ENCODE data around the gene C1orf116.
"Not testable (repeated sequence)": the region's sequence is repeated elsewhere in the genome, so short reads cannot be mapped to it uniquely, and the experiment has no call there.

C1orf116 gene

DNA sequence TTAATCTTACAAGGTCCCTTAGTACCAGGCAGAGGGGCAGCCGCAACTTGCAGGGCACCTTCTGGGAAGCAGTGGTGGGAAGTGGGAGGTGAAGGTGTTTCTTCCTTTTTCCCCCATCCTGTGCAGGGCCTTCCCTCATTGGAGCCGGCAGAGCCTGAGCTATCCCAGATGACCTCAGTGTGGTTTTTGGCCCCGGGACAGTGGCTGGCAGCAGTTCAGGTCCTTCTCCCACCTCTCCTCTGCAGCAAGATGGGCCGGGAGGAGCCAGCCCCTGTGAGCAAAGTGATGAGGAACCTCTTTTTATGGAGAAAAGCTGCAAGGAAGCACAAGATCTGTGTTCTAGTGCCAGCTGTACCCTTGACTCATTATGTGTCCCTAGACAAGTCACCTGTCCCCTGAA, 27.3 kb upstream of the C1orf116 start:
- DNase-seq (ENCODE audit: low read depth in 2 of 3, low spot score in 1 of 3) = no peak

DNA sequence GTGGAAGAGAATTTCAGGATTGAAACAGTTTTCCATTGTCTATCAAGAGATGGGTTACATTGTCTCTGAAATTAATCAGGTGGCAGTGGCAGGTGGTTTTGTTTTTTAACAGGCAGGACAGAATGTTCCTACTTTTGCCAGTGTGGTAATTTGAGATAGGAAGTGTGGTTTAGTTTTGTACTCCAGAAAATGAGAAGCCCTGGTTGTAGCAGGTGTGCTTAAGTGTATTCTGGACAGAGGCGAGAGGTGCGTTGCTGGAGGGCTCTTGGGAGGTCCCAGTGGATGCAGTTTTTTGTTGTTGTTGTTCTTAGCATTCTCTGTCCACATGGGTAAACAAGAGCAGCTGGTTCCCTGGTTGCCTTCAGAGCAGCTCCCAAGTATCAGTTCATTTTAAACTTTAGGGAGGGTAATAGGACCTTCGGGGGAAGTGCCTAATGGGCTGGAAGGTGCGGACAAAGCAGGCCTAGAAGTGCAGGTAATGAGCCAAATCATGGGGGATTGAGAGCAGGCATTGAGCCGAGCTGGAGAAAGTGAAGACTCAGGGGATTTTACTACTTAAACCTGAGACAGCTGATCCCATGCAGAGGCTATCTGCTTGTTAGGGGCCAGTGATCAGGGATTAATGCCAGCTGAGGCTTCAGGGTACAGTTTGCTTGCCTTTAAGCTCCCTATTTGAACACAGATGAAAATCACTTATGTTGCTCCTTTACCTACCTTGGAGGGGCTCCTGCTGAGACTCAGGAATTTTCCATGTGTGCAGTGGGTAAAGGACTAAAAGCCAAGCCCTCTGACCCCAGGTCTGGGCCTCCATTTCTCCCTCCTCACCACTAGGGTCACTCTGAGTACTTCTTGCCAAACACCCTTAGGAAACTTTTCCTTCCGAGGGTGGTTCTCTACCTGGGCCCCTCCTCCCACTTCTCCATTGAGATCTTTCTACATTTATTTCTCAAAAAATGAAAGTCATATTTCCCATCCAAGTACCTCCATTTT, 26.6 kb upstream of the C1orf116 start:
- DNase-seq (ENCODE audit: low read depth in 2 of 3, low spot score in 1 of 3) = no peak

DNA sequence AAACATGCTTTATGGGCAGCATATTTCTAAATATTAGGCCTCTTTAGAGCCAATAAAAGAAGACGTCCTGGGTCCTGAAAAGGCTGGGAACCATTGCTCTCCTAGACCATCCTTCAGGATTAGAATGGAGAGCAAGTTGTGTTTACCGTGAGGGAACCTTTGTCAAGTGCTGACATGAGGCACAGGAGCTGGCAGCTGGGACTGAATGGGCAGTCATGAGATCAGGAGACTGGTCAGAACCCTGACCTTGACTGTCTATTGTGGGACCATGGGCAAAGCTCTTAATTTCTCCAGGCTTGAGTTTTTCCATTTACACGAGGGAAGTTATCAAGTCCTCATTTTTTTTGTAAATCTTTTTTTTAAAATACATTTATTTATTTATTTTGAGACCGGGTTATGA, 25.7 kb upstream of the C1orf116 start:
- DNase-seq (ENCODE audit: low read depth in 2 of 3, low spot score in 1 of 3) = no peak

DNA sequence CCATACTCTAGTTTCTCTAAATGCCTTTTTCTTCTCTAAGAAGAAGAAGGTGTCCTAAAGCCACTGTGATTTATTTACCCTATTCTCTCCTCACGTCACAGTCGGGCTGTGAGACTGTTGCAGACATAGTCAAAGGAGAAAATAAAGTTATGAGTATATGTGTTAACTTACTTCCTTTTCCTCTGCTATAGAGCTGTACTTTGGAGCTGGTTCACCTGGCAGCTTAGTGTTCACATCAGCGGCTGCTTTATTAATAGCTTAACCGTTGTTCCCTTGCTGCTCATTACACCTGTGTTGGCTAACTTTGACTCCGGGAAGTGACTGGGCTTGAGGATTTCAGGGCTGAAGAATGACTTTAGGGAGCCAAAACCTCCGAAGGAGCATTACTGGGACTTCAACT, 24.1 kb upstream of the C1orf116 start:
- no peak for DNase-seq (ENCODE audit: low read depth in 2 of 3, low spot score in 1 of 3)

DNA sequence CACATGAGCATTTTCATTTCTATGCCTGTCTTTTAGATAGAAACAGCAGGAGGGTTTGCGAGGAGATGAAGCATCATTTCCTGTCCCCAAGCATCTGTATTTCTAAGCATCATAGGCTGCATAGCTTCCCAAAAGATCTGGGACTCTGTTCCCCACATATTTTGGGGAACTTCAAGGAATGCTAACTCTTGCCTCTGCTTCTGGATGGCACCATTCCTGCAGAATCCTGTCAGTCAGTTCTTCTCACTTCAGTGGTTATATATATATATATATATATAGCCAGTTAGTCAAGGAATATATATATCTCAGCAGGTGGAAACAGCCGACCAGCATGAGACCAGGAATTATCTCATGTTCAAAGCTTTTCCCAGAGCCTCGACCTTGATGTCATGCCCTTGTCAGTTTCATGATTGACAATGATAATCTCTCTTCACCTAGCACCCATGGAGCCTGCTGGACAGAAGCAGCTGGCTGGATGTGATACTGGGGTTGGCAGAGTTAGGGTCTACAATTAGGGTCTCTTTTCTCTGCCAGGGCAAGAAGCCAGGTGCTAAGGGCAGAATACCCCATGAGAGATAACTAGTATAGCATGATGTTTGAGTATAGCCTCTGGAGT, 22.9 kb upstream of the C1orf116 start:
- DNase-seq (ENCODE audit: low read depth in 2 of 3, low spot score in 1 of 3) = no peak

DNA sequence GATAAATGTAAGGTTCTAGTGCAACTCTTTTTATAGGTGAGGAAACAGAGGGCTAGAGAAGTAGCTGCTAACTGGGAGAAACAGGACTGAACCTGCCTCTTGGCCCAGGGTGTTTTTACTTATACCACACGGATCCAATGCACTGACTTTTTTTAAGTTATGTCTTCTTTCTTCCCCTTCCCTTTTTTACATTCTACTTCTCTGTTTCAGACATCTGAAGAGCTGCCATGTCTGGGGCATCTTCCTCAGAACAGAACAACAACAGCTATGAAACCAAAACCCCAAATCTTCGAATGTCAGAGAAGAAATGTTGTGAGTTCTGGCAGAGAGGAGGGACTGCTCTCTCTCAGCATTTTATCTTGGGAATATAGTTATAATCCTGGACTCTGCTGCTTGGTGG, 21.9 kb upstream of the C1orf116 start:
- no peak for DNase-seq (ENCODE audit: low read depth in 2 of 3, low spot score in 1 of 3)

DNA sequence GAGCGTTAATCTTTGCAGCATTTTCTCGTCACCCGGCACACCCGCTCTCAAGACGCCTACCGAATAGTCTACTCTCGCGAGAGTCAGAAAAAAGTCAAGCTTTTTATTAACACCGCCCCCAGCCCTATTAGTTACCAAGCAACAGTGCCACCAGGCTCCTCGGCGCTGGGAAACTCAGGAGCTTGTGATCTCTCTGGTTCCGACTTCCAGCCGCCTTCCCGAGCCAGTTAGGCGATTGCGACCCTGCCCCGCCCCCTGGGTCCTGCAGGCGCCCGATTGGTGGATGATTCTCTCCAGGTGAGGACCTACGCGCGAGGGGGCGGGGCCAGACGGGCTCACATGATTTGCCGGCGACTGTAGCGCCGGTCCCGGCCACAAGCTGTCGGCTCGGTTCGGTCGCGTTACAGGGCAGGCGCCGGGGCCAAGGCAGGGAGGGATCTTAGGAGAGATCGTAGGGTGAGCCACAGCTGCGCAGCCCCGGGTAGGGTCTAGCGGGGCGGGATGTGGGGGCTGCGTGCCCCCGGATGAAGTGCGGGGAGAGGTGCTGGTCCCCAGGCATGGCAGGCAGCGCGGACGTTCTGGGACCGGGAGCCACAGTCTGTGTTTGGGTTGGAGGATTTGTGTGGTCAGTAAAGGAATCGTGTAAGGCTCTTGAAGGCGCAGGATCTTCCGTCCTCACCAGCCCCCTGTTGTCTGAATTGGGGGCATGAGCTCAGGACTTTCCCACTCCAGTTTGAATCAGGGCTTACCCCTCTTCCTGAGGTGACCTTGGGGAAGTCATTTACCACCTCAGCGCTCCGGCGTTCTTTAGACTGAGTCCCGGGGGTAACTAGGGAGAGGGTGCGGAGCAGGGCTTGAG, 20.6 kb upstream of the C1orf116 start, which contains the start of gene PFKFB2:
TSS of gene PFKFB2 (plus strand) at position 365 of the 859 bp plus-strand sequence. CDS start 1,443 bp downstream, outside the sequence.
- DNase-seq (ENCODE audit: low read depth in 2 of 3, low spot score in 1 of 3) = peak; percentile 88 to 93 (median 92)

DNA sequence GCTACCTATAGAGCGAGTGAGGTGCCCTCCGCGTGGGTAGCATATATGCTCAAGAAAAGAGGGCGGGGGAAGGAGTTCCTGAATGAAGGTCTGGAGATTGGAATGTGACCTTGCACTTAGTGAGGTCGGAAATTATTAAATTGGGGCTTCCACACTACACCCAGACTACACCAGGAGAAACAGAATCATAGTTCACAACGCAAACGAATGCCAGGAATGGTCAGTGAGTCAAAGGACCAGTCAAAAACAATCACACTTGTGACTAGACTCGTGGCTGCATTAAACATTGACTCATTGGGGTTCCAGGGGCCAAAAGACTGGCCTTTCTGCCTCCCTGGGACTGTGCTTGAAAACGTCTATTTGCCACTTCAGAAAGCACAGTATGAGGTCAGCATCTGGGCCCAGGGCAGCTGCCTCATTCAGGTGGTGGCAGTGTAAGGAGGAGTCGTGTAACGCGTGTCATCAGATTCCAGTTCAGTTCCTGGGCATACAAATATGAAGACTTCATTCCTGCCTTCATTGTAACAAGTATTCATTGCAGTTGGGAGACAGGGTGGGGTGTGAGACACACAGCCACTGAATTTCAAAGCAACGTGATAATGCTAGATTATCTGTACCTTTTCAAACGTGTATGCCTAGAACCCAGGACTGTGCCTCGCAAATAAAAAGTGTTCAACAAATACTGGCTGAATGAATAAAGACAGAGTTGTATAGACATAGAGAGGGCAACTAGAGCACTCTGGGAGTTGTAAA, 18.8 kb upstream of the C1orf116 start, which contains the start of gene YOD1:
TSS of gene YOD1 (minus strand) at position 18 of the 753 bp plus-strand sequence. CDS start 178 bp downstream, outside the sequence.
- DNase-seq (ENCODE audit: low read depth in 2 of 3, low spot score in 1 of 3) = no peak

DNA sequence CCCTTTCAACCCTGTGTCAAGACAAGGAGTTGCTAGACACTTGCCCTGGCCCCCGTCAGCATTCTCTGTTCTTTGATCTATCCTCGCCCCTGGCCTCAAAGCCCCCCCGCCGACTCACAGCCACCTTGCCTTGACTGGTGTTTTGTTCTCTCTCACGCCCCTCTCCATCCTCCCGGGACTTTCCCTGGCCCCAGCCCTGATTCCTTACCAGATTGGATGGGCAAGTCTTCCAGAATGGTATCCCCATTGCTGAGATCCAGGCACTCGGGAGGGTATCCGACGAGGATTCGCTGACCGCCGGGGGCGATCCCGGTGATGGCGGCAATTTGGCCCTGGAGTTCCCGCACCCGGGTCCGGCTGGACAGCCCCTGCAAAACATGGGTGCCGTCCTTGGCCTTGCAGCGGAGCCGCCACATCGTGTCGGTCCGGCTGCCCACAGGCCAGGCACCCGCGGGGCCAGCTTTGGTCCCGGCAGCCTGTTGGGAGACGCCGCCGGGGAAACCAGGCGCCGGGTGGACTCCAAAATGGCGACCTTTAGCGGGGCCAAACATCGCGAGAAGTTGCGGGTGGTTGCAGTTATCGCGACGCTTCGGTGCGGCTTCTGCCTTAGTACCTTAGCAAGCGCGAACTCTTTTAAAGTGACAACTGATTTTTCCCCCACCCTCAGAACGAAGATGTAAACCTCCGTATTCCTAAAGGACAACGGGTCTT, 18.1 kb upstream of the C1orf116 start:
- DNase-seq (ENCODE audit: low read depth in 2 of 3, low spot score in 1 of 3) = peak; percentile 84 to 90 (median 87)

DNA sequence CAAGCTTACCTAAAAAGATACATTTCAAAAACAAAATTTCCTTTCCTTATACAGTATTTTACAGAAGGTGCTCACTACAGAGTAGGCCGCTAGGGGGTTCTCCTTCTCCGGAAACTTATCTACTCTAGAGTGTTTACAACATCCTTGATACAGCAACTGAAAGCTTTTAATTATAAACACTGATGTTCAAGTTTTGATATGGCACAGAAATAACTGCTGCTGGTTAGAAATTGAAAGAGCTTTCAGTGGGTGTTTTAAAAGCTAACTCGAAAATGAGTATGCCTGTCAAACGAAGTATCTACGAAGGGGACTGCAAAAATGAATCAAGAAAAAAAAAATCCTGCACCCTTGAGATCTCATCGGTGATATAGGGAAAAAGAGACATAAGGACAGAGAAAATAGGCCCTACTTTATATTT, 17.4 kb upstream of the C1orf116 start:
- DNase-seq (ENCODE audit: low read depth in 2 of 3, low spot score in 1 of 3) = peak in 2 of 3 donors; percentile 31 to 44

DNA sequence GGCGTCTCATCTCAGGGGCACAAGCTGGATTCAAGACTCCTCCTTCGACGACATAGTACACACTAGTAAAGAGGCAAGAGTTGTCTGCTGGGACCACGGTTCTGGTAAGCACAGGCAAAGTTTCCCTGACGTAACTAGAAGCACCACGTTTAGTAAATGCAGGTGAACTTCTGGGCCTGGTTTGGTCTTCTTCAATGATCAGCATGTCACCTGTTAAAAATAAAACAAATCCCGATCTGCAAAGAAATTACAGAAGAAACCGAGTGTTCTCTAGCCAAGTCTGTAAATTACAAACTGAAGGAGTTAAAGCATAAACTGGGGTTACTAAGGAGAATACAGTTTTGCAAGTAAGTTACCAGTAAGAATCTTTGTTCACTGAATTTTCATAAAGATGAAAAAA, 17.0 kb upstream of the C1orf116 start:
- no peak for DNase-seq (ENCODE audit: low read depth in 2 of 3, low spot score in 1 of 3)

DNA sequence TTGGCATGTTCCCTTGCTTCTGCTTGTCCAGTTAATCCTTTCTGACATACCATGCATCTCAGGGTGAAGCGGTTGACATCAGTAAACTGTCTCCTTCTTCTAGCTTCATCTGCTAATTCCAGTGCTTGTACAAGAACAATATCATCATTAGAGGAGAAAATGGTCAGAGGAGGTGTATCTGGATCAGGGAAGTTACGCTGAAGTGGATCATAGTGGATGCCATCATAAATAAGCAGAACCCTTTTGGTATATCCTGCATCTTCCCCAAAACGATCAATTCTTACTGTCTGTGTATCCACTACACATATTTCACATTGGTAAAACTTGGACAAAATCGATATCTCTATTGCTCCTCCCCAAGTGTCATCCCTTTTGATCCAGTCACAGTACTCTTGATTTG, 16.5 kb upstream of the C1orf116 start:
- DNase-seq (ENCODE audit: low read depth in 2 of 3, low spot score in 1 of 3) = no peak

DNA sequence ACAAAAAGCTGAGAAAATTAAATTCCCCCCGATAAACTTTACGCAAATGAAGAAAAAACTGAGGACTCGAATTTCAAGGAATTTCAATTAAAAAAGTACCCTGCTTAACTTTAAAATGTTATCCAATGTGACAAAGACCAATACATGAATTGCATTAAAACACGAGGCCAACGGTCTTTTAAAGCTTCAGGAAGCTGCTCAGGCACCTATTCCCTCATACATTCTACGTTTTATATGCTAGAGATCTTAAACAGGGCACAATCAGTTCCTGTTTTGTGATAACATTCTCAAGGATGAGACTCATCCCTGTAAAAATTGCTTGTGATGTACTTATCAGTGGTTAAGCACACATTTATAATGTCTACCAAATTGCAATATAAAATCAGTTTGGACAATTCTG, 15.5 kb upstream of the C1orf116 start:
- no peak for DNase-seq (ENCODE audit: low read depth in 2 of 3, low spot score in 1 of 3)

DNA sequence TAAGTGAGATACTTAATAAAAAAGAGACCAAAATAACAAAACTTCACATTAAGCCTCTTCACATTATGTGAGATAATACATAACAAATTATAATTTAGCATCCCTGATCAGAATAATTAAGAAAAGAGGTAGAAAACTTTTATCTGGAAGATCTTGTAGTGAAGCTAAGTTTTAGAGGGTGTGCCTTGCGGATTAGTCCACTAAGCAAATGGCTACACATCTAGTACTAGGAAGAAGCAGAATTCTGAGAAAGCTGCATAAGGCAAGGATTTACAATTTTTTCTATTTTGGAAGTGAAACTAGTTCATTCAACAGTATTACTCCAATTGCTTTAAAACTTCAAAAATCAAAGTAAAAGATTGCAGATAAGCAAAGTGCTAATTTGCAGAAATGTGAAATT, 14.9 kb upstream of the C1orf116 start:
- no peak for DNase-seq (ENCODE audit: low read depth in 2 of 3, low spot score in 1 of 3)

DNA sequence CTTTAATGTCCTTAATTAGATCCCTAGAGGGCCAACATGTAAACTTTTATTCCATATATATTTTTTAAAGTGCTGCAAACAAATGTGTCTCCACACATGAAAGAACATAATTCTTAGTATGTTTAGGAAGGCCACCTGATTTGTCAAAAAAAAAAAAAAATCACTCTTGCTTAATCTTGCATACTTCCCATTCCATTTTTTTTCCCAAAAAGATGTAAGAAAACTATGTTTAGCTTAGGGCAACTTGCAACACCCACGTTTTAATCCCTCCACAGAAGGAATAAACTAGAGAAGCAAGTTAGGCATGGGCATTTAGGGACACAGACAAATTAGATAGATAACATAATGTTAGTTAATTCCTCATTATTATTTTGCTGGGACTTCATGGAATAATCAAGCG, 12.9 kb upstream of the C1orf116 start:
- no peak for DNase-seq (ENCODE audit: low read depth in 2 of 3, low spot score in 1 of 3)

DNA sequence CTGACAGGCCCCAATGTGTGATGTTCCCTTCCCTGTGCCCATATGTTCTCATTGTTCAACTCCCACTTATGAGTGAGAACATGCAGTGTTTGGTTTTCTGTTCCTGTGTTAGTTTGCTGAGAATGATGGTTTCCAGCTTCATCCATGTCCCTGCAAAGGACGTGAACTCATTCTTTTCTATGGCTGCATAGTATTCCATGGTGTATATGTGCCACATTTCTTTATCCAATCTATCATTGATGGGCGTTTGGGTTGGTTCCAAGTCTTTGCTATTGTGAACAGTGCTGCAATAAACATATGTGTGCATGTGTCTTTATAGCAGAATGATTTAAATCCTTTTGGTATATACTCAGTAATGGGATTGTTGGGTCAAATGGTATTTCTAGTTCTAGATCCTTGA, 8.8 kb upstream of the C1orf116 start:
- not testable (repeated sequence) for DNase-seq (ENCODE audit: low read depth in 2 of 3, low spot score in 1 of 3)

DNA sequence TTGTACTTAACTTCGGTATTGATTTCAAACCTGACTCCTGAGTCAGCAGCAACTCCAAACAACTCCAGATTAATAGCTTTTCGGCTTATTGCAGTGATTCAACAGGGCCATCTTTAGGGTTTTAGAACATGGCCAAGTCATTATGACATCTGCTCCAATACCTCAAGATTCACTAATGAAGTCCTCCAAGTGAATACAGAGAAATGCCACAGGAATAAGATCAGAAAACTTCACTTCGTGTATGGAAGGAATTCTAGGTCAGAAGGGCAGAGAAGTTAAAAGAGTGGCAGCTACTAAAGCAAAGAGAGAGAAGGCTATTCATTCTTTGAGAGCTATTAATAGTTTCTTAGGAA, 7.6 kb upstream of the C1orf116 start:
- DNase-seq (ENCODE audit: low read depth in 2 of 3, low spot score in 1 of 3) = no peak

DNA sequence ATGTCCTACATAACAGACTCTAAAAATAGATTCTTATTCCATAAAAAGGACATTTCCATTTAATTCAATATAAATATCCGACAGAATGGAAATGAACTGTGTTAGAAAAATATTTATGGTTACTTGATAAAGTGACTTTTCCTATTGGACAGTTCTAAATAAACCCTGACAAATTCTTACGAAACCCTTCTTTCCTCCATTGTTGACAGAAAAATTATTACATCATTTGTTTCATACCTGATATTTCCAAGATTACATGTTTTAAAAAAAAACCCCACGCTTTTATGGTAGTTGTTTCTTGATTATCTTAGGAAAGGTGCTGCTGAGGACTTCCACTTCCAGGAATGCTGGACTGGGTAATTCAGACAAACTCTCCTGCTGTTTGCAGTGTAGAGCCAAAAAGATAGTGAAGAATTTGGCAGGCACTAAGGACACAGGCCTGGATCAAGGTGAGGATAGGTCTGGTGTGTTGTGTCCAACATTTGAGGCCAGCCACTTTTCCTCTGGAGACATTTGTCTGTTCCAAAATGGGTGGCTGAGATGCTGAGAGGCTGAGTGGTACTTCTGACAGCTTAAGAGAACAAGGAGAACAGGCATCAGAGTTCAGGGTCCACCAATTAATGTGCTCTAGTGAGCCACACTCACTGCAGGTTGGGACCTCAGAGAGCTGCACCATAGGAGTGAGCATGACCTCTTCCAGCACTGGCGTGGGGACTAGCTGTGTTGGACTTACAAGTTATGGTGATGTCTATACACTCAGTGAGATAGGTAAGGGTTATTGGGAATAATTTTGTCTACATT, 7.0 kb upstream of the C1orf116 start:
- DNase-seq (ENCODE audit: low read depth in 2 of 3, low spot score in 1 of 3) = no peak

DNA sequence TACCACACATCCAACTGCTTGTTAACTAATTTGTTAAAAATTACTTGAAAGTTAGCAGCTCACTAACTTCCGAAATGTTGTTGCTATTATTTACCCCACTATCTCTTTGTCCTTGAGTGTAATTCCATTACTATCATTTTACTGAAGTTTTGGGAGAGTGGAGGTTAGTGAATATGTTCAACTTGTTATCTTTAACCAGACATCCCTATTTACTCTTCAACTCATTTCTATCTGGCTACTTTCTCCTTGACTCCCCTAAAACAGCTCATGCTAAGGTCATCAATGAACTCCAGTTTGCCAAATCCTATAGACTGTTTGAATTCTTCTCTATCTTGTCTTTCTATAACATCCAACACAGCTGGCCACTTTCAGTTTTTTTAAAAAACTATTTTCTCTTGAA, 4.3 kb upstream of the C1orf116 start:
- DNase-seq (ENCODE audit: low read depth in 2 of 3, low spot score in 1 of 3) = no peak
